IMR-90 (cell line): Measurements from ENCODE around the gene VSIR. TPM values are rescaled to one million over a fixed set of nuclear protein-coding genes. Genes with fewer than 3 reads are reported as not detected.

Experiments used
- ATAC-seq: fragments of 200-7000 bp; cut with Tn5 transposase; 2 replicates; pipeline ENCODE4 v1.9.1; 2020; ENCODE audit warnings: low read depth, mild to moderate bottlenecking, moderate library complexity
- BruUV-seq: library from RNA; stranded (reverse); fragments of 400-500 nt; replicated peaks from 2 replicates; lab custom pipeline; 2021; lab: Mats Ljungman, UMichigan
- CTCF ChIA-PET: fragments of 300-600 bp; formaldehyde crosslinking; extraction: SDS; loops from one replicate; lab custom pipeline; 2021; ENCODE audit warnings: antibody characterized with exemption; lab: Yijun Ruan, JAX
- POLR2A ChIA-PET: fragments of 300-600 bp; sonication (Branson Sonifier 250); formaldehyde crosslinking; loops from one replicate; lab custom pipeline; 2022; ENCODE audit warnings: antibody characterized with exemption; ENCODE audit not compliant: unreplicated experiment; lab: Charles Lee
- DNase-seq: peaks from one replicate; pipeline ENCODE4 v3.0.0; 2013
- H2AFZ ChIP-seq: replicated peaks from 2 replicates; pipeline ENCODE3; 2013; ENCODE audit warnings: low read length, mild to moderate bottlenecking; ENCODE audit not compliant: poor library complexity
- H2AK5ac ChIP-seq: 2 replicates; pipeline ENCODE4 v1.6.1; 2013; ENCODE audit warnings: low read depth, low read length, inconsistent platforms
- H2AK9ac ChIP-seq: replicated peaks from 2 replicates; pipeline ENCODE3; 2013; ENCODE audit warnings: mild to moderate bottlenecking, low read depth, low read length, moderate library complexity; ENCODE audit not compliant: poor library complexity
- H2BK120ac ChIP-seq: 2 replicates; pipeline ENCODE4 v1.6.1; 2013; ENCODE audit warnings: low read depth, low read length, inconsistent platforms
- H2BK15ac ChIP-seq: 3 replicates; pipeline ENCODE4 v1.6.1; 2013; ENCODE audit warnings: low read depth, low read length, inconsistent platforms
- H2BK20ac ChIP-seq: 2 replicates; pipeline ENCODE4 v1.6.1; 2013; ENCODE audit warnings: low read depth, mild to moderate bottlenecking, inconsistent platforms, low read length, moderate library complexity
- H2BK5ac ChIP-seq: 2 replicates; pipeline ENCODE4 v1.6.1; 2013; ENCODE audit warnings: mild to moderate bottlenecking, low read depth, low read length, inconsistent platforms; ENCODE audit not compliant: poor library complexity, severe bottlenecking
- H3K14ac ChIP-seq: replicated peaks from 2 replicates; pipeline ENCODE4 v1.6.1; 2013; ENCODE audit warnings: low read depth, low read length, inconsistent platforms
- H3K18ac ChIP-seq: 2 replicates; pipeline ENCODE4 v1.6.1; 2013; ENCODE audit warnings: low read depth, low read length, control low read depth
- H3K23ac ChIP-seq: 2 replicates; pipeline ENCODE4 v1.6.1; 2013; ENCODE audit warnings: low read depth, low read length, inconsistent platforms
- H3K27ac ChIP-seq: 2 replicates; pipeline ENCODE4 v1.5.1; 2013; ENCODE audit warnings: mild to moderate bottlenecking, control low read depth, low read length; ENCODE audit not compliant: insufficient read depth
- H3K27me3 ChIP-seq: 2 replicates; pipeline ENCODE4 v1.6.1; 2013; ENCODE audit warnings: low read length; ENCODE audit not compliant: control insufficient read depth, insufficient read depth
- H3K36me3 ChIP-seq: 2 replicates; pipeline ENCODE4 v1.6.1; 2013; ENCODE audit warnings: low read length, mixed read lengths; ENCODE audit not compliant: control insufficient read depth, insufficient read depth
- H3K4ac ChIP-seq: 2 replicates; pipeline ENCODE4 v1.6.1; 2013; ENCODE audit warnings: low read depth, low read length, inconsistent platforms
- H3K4me1 ChIP-seq: 2 replicates; pipeline ENCODE4 v1.6.1; 2013; ENCODE audit warnings: low read length, mixed read lengths; ENCODE audit not compliant: control insufficient read depth, insufficient read depth
- H3K4me2 ChIP-seq: 2 replicates; pipeline ENCODE4 v1.6.1; 2013; ENCODE audit warnings: low read depth, mild to moderate bottlenecking, control low read depth, low read length, moderate library complexity
- H3K4me3 ChIP-seq: 2 replicates; pipeline ENCODE4 v1.5.1; 2013; ENCODE audit warnings: low read depth, mild to moderate bottlenecking, control low read depth, low read length, moderate library complexity; ENCODE audit not compliant: insufficient read depth
- H3K56ac ChIP-seq: 2 replicates; pipeline ENCODE4 v1.6.1; 2013; ENCODE audit warnings: low read length, inconsistent platforms; ENCODE audit not compliant: insufficient read depth; ENCODE audit errors: extremely low read depth
- H3K79me1 ChIP-seq, 2 experiments: 2 replicates each; pipeline ENCODE4 v1.6.1; 2013; ENCODE audit warnings: low read length in 2 of 2, inconsistent platforms in 1 of 2, low read depth in 1 of 2
- H3K9ac ChIP-seq: 2 replicates; pipeline ENCODE4 v1.6.1; 2013; ENCODE audit warnings: low read depth, low read length, control low read depth
- H3K9me1 ChIP-seq: 2 replicates; pipeline ENCODE4 v1.6.1; 2013; ENCODE audit warnings: low read length, inconsistent platforms; ENCODE audit not compliant: insufficient read depth
- H3K9me3 ChIP-seq: 2 replicates; pipeline ENCODE4 v1.6.1; 2013; ENCODE audit warnings: low read length; ENCODE audit not compliant: control insufficient read depth, insufficient read depth
- H4K20me1 ChIP-seq: 2 replicates; pipeline ENCODE4 v1.6.1; 2013; ENCODE audit warnings: low read length, inconsistent platforms; ENCODE audit not compliant: insufficient read depth
- H4K5ac ChIP-seq: 2 replicates; pipeline ENCODE4 v1.6.1; 2013; ENCODE audit warnings: mild to moderate bottlenecking, low read depth, low read length, control low read depth
- H4K8ac ChIP-seq, 2 experiments: 2 replicates each; pipeline ENCODE4 v1.6.1; 2013; ENCODE audit warnings: low read depth in 2 of 2, low read length in 2 of 2, control low read depth in 1 of 2, inconsistent platforms in 1 of 2
- H4K91ac ChIP-seq: 2 replicates; pipeline ENCODE4 v1.6.1; 2013; ENCODE audit warnings: low read depth, low read length, inconsistent platforms; ENCODE audit not compliant: insufficient read depth
- CEBPB ChIP-seq: IDR thresholded peaks from 2 replicates; pipeline ENCODE4 v1.6.1; 2012; ENCODE audit warnings: low read depth, low read length, improper control_type of control experiment
- CHD1 ChIP-seq: IDR thresholded peaks from 2 replicates; pipeline ENCODE4 v1.6.1; 2012; ENCODE audit warnings: low read depth, low read length, improper control_type of control experiment
- FOS ChIP-seq: fragments of 150-350 bp; IDR thresholded peaks from 2 replicates; pipeline ENCODE4 v1.6.1; 2016; ENCODE audit warnings: low read depth, low read length
- MXI1 ChIP-seq: IDR thresholded peaks from 2 replicates; pipeline ENCODE4 v1.6.1; 2012; ENCODE audit warnings: low read depth, mild to moderate bottlenecking, low read length, moderate library complexity, borderline replicate concordance
- NFE2L2 ChIP-seq: fragments of 150-350 bp; IDR thresholded peaks from 2 replicates; pipeline ENCODE4 v1.6.1; 2016; ENCODE audit warnings: low read depth, mild to moderate bottlenecking, low read length
- POLR2A ChIP-seq: IDR thresholded peaks from 2 replicates; pipeline ENCODE4 v1.6.1; 2012; ENCODE audit warnings: mild to moderate bottlenecking, low read depth, low read length
- RCOR1 ChIP-seq: IDR thresholded peaks from 2 replicates; pipeline ENCODE4 v1.6.1; 2012; ENCODE audit warnings: mild to moderate bottlenecking, low read length, improper control_type of control experiment; ENCODE audit not compliant: insufficient replicate concordance
- RFX5 ChIP-seq: IDR thresholded peaks from 2 replicates; pipeline ENCODE4 v1.8.0; 2012; ENCODE audit warnings: low read depth, mild to moderate bottlenecking, low read length, moderate library complexity
- SMC3 ChIP-seq: fragments of 150-350 bp; IDR thresholded peaks from 2 replicates; pipeline ENCODE4 v1.6.1; 2016; ENCODE audit warnings: low read depth, mild to moderate bottlenecking, antibody characterized with exemption, low read length, moderate library complexity
- WGBS, 2 experiments: methylation state at CpG; one replicate each; pipeline versions ENCODE4 v1.1.5 to v1.1.7; 2013; ENCODE audit warnings: missing lambda C conversion rate in 2 of 2; ENCODE audit not compliant: insufficient read length in 1 of 2; ENCODE audit errors: extremely low coverage in 2 of 2; 5-methylcytosine and 5-hydroxymethylcytosine counted together
- dilution Hi-C: fragments of 300-500 bp; cut with HindIII; formaldehyde crosslinking; loops from one replicate; pipeline ENCODE4 v1.14.3; 2018; ENCODE audit warnings: low sequenced_read_pairs; ENCODE audit not compliant: unreplicated experiment
- in situ Hi-C: fragments of 300-500 bp; cut with MboI; formaldehyde crosslinking; loops from 3 replicates; pipeline ENCODE4 v1.14.3; 2019; ENCODE audit warnings: low sequenced_read_pairs, inconsistent platforms, mixed read lengths
- intact Hi-C: fragments of 100-400 bp; cut with micrococcal nuclease; formaldehyde crosslinking; loops from 2 replicates; pipeline ENCODE4 v1.10.0; 2022
- polyA plus RNA-seq, 3 experiments: library from polyadenylated mRNA; depleted of rRNA; stranded (reverse); fragments of >200 nt; gene quantifications; 2 replicates each; pipeline ENCODE4 v1.2.3, GENCODE V29; 2012; ENCODE audit warnings: low replicate concordance in 1 of 3
- total RNA-seq: library from RNA; depleted of rRNA; stranded (reverse); fragments of >200 nt; gene quantifications from 2 replicates; pipeline ENCODE4 v1.2.3, GENCODE V29; 2012
- TF ChIP-seq, protein P1 (sequence below): fragments of 150-350 bp; IDR thresholded peaks from 2 replicates; pipeline ENCODE4 v1.6.1; 2016; ENCODE audit warnings: low read depth, mild to moderate bottlenecking, low read length, moderate library complexity, borderline replicate concordance

The VSIR gene
- total and polyA plus RNA-seq, 2 of the 4 experiments (the other 2 are of a cell fraction) = 5.0 to 23.8 TPM

DNA sequence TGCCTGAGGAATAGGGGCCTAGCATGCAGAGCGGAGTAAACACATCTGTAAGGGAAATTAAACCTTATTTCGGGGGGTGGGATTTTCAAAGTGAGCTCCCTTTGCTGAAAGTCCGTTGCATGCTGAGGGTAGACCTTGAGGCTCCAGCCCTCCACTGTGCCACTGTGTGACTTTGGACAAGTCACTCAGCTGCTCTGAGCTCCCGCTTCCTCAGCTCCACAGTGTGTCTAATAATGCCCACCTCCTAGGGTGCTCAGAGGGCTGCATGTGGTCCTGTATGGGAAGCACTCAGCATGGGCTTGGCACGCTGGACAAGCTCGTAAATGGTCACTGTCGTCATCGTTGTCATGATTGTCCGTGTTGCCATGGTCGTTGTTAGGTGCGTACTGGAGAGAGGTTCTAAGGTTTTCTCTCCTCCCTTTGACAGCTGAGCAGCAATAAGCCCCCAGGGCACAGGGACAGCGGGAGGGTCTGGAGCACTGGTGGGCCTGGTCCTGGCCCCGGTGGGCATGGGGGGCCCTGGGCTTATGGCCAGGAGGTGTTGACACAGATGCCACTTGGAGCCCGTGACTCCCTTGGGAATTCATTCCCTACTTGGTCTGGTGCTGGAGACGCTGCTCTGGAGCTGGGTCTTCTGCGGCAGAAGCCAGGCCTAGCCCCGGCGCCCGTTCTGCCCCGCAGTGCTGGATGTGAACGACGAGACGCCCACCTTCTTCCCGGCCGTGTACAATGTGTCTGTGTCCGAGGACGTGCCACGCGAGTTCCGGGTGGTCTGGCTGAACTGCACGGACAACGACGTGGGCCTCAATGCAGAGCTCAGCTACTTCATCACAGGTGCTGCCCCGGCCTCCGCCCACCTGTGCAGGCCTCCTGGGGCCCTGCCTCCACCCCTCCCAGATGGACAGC, 66.9 kb downstream of the VSIR start:
- Histone ChIP-seq H2AFZ (no peak overlapping the region), H4K8ac (no peak overlapping the region), H3K9me1 (no peaks in the 10 kb centered on the region), H4K5ac (no peak overlapping the region), H3K27ac (no peak overlapping the region), H2BK5ac (no peak overlapping the region), H3K56ac (no peak overlapping the region), H2BK20ac (no peak overlapping the region), H3K23ac (no peak overlapping the region), H2AK9ac (peak overlapping the region; percentile 16), H3K18ac (no peak overlapping the region), H3K4ac (no peak overlapping the region), H4K91ac (no peak overlapping the region), H2BK120ac (no peak overlapping the region), H4K20me1 (no peaks in the 10 kb centered on the region), H3K4me3 (no peak overlapping the region), H3K14ac (no peak overlapping the region), H3K4me1 (no peaks in the 10 kb centered on the region), H3K36me3 (no peaks in the 10 kb centered on the region), H3K9ac (no peak overlapping the region), H3K4me2 (no peak overlapping the region), H3K79me1 (no peaks in the 10 kb centered on the region), H2BK15ac (no peak overlapping the region), H3K27me3 (peaks cover 44% of the 10 kb centered on the region), H3K9me3 (peaks cover 2% of the 10 kb centered on the region; the same call in 1 of the 2 replicates), H2AK5ac (no peak overlapping the region)
- no TSS peak for BruUV-seq
- intact Hi-C loops (no loop called here), dilution Hi-C loops (no loop called here), in situ Hi-C loops (no loop called here)
- TF ChIP-seq, protein P1, sequence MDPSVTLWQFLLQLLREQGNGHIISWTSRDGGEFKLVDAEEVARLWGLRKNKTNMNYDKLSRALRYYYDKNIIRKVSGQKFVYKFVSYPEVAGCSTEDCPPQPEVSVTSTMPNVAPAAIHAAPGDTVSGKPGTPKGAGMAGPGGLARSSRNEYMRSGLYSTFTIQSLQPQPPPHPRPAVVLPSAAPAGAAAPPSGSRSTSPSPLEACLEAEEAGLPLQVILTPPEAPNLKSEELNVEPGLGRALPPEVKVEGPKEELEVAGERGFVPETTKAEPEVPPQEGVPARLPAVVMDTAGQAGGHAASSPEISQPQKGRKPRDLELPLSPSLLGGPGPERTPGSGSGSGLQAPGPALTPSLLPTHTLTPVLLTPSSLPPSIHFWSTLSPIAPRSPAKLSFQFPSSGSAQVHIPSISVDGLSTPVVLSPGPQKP = no peak
- TF ChIP-seq RFX5 (no peak), POLR2A (no peak), FOS (no peak), MXI1 (no peak), NFE2L2 (no peak), RCOR1 (no peak), CEBPB (no peak), SMC3 (no peak), CHD1 (no peak)
- POLR2A ChIA-PET = no interaction called here
- 90% methylated on average over 8 of the region's 35 CpGs; no CpG with 5 or more reads in 1 of the 2 experiments for WGBS, 2 experiments
- DNase-seq = no peak
- CTCF ChIA-PET = interaction anchor here (1.1 to 1.3 kb wide), 2 partner anchors 10 kb away, joined by 3 to 4 read pairs; no protein-coding TSS in a partner anchor
- no peak for ATAC-seq
